ENCODE results near the gene TFF2. TPM values are rescaled to one million over a fixed set of nuclear protein-coding genes. Genes with fewer than 3 reads are reported as not detected.

The TFF2 gene
- total RNA-seq, 1 donor = not detected

DNA sequence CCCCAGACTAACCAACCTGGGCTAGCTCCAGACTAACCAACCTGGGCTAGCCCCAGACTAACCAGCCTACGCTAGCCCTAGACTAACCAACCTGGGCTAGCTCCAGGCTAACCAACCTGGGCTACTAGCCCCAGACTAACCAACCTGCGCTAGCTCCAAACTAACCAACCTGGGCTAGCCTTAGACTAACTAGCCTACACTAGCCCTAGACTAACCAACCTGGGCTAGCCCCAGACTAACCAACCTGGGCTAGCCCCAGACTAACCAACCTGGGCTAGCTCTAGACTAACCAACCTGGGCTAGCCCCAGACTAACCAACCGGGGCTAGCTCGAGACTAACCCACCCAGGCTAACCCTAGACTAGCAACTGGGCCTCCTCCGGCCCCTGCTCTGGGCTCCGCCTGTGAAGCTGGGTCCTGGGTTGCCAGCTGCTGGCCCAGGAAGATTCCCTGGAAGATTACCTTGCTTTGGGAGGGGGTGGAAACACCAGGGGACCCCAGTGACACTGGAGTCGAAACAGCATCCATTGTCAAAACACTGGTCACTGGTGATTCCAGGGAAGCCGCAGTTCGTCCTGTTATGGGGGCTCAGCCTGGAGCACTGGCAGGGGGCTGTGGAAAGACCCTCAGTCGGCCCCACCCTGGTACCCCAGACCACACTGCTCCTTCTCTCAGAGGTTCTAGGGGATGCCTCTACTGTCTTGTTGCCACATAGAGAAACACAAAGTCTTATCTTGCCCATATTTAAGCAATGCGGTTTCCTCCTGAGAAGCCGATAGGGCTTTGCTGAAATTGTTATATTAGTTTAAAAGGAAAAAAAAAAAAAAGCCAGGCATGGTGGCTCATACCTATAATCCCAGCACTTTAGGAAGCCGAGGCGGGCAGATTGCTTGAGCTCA lies 1.1 kb downstream of the TFF2 start:
- no peak for DNase-seq (ENCODE audit: insufficient read length, low spot score, missing footprints)
- Histone ChIP-seq H3K27ac (ENCODE audit: low read depth, low read length) (no peak overlapping the region), H3K27me3 (ENCODE audit: insufficient read depth, low read length) (no peaks in the 10 kb centered on the region), H3K4me3 (ENCODE audit: insufficient read depth, low read length) (no peak overlapping the region), H3K4me2 (ENCODE audit: insufficient read depth, low read length) (no peak overlapping the region), H3K4me1 (ENCODE audit: insufficient read depth, low read length) (no peaks in the 10 kb centered on the region), H3K36me3 (ENCODE audit: insufficient read depth, low read length) (no peaks in the 10 kb centered on the region), H2AFZ (ENCODE audit: low read length) (no peak overlapping the region), H3K9me3 (ENCODE audit: low read depth, low read length) (no peaks in the 10 kb centered on the region), H4K20me1 (ENCODE audit: insufficient read depth, low read length) (no peaks in the 10 kb centered on the region), H3K79me2 (ENCODE audit: insufficient read depth, low read length) (no peaks in the 10 kb centered on the region)
- TF ChIP-seq, protein P1, sequence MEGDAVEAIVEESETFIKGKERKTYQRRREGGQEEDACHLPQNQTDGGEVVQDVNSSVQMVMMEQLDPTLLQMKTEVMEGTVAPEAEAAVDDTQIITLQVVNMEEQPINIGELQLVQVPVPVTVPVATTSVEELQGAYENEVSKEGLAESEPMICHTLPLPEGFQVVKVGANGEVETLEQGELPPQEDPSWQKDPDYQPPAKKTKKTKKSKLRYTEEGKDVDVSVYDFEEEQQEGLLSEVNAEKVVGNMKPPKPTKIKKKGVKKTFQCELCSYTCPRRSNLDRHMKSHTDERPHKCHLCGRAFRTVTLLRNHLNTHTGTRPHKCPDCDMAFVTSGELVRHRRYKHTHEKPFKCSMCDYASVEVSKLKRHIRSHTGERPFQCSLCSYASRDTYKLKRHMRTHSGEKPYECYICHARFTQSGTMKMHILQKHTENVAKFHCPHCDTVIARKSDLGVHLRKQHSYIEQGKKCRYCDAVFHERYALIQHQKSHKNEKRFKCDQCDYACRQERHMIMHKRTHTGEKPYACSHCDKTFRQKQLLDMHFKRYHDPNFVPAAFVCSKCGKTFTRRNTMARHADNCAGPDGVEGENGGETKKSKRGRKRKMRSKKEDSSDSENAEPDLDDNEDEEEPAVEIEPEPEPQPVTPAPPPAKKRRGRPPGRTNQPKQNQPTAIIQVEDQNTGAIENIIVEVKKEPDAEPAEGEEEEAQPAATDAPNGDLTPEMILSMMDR (IDR thresholded peaks at IDR 0.05; ENCODE audit: extremely low read depth, low read depth, low read length) = no peak

DNA sequence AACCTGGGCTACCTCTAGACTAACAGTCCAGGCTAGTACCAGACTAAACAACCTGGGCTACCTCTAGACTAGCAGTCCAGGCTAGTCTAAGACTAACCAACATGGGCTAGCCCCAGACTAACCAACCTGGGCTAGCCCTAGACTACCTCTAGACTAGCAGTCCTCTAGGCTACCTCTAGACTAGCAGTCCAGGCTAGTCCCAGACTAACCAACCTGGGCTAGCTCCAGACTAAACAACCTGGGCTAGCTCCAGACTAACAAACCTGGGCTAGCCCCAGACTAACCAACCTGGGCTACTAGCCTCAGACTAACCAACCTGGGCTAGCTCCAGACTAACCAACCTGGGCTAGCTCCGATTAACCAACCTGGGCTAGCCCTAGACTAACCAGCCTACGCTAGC lies 2.0 kb downstream of the TFF2 start:
- Histone ChIP-seq H3K4me2 (ENCODE audit: insufficient read depth, low read length) (no peak overlapping the region), H3K4me3 (ENCODE audit: insufficient read depth, low read length) (no peak overlapping the region), H3K4me1 (ENCODE audit: insufficient read depth, low read length) (no peaks in the 10 kb centered on the region), H4K20me1 (ENCODE audit: insufficient read depth, low read length) (no peaks in the 10 kb centered on the region), H3K27me3 (ENCODE audit: insufficient read depth, low read length) (no peaks in the 10 kb centered on the region), H3K27ac (ENCODE audit: low read depth, low read length) (no peak overlapping the region), H2AFZ (ENCODE audit: low read length) (no peak overlapping the region), H3K9me3 (ENCODE audit: low read depth, low read length) (no peaks in the 10 kb centered on the region), H3K36me3 (ENCODE audit: insufficient read depth, low read length) (no peaks in the 10 kb centered on the region), H3K79me2 (ENCODE audit: insufficient read depth, low read length) (no peaks in the 10 kb centered on the region)
- TF ChIP-seq, protein P1 (IDR thresholded peaks at IDR 0.05; ENCODE audit: extremely low read depth, low read depth, low read length) = no peak
- no peak for DNase-seq (ENCODE audit: insufficient read length, low spot score, missing footprints)

DNA sequence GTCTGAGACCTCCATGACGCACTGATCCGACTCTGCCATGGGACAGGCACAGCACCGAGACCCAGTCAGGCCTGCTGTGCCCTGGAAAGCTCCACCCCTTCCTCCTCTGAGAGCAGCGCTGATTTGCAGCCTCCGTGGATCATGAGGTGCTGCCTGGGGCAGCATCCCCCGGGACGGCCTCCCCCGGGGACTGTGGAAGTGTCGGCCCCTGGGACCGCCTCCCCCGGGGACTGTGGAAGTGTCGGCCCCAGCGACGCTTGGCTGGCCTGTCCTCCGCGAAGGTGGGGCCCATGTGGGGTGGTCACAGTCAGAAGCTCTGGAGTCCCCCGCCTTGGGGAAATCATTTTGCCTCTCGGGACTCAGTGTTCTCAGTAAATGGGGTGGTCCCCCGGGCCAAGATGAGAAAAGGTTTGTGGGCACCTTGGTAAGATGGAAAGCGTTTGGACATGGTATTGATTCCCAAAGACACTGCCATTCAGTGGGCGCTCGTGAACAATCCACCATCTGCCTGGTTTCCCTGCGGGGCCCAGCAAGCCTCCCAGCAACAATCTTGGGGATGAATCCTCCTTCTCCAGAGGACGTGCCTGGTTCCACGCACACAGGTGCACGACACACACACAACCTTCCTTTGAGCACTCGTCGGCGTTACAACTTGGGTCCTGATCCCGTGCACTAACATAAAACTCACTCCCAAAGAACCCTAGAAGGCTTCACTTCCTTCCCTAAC lies 3.0 kb downstream of the TFF2 start:
- Histone ChIP-seq H3K9me3 (ENCODE audit: low read depth, low read length) (no peaks in the 10 kb centered on the region), H3K4me1 (ENCODE audit: insufficient read depth, low read length) (no peaks in the 10 kb centered on the region), H2AFZ (ENCODE audit: low read length) (no peak overlapping the region), H3K27ac (ENCODE audit: low read depth, low read length) (no peak overlapping the region), H3K27me3 (ENCODE audit: insufficient read depth, low read length) (no peaks in the 10 kb centered on the region), H3K4me3 (ENCODE audit: insufficient read depth, low read length) (no peak overlapping the region), H3K36me3 (ENCODE audit: insufficient read depth, low read length) (no peaks in the 10 kb centered on the region), H3K4me2 (ENCODE audit: insufficient read depth, low read length) (no peak overlapping the region), H4K20me1 (ENCODE audit: insufficient read depth, low read length) (no peaks in the 10 kb centered on the region), H3K79me2 (ENCODE audit: insufficient read depth, low read length) (no peaks in the 10 kb centered on the region)
- TF ChIP-seq, protein P1 (IDR thresholded peaks at IDR 0.05; ENCODE audit: extremely low read depth, low read depth, low read length) = no peak
- no peak for DNase-seq (ENCODE audit: insufficient read length, low spot score, missing footprints)
